Activated CD8-positive, alpha-beta memory T cell treated with anti-CD3 and anti-CD28 coated beads, Interleukin-2, amount 10 ng/mL, durations not matched to agents 7 days and 5 days (primary cell): ENCODE data around the gene CPED1. TPM values are rescaled to one million over a fixed set of nuclear protein-coding genes. Genes with fewer than 3 reads are reported as not detected.
A peak's percentile ranks its signal among the peaks of the same experiment; 100 is the strongest.

Experiments
- ATAC-seq: fragments of 150-1000 bp; cut with Tn5 transposase; one replicate; pipeline ENCODE4 v1.10.0; 2021; ENCODE audit warnings: moderate library complexity
- CTCF ChIA-PET: fragments of 350-600 bp; sonication (Branson Sonifier 250); formaldehyde crosslinking; loops from one replicate; lab custom pipeline; 2021; ENCODE audit warnings: antibody characterized with exemption; lab: Charles Lee
- DNase-seq: peaks from one replicate; pipeline ENCODE4 v3.0.0-alpha.2; 2020
- H3K27ac Mint-ChIP-seq: one replicate; pipeline ENCODE4 v1.8.0; 2021; ENCODE audit warnings: mild to moderate bottlenecking, mixed read lengths
- H3K27me3 Mint-ChIP-seq: one replicate; pipeline ENCODE4 v1.8.0; 2021; ENCODE audit warnings: mixed read lengths
- H3K36me3 Mint-ChIP-seq: one replicate; pipeline ENCODE4 v1.8.0; 2021; ENCODE audit warnings: mild to moderate bottlenecking, mixed read lengths
- H3K4me1 Mint-ChIP-seq: one replicate; pipeline ENCODE4 v1.8.0; 2021; ENCODE audit warnings: mixed read lengths
- H3K4me3 Mint-ChIP-seq: one replicate; pipeline ENCODE4 v1.8.0; 2021; ENCODE audit warnings: mild to moderate bottlenecking, moderate library complexity, mixed read lengths
- H3K9me3 Mint-ChIP-seq: one replicate; pipeline ENCODE4 v1.8.0; 2022; ENCODE audit warnings: low read depth, mixed read lengths
- total RNA-seq, 2 experiments: library from RNA; stranded (reverse); gene quantifications; one replicate each; pipeline ENCODE4 v1.2.3, GENCODE V29; 2021

CPED1 gene
- total RNA-seq, 2 experiments from 2014 or later, result 0.16 TPM; not detected in 1

- CTCF ChIA-PET, result no interaction called here
- ATAC-seq (no peak), DNase-seq (no peak)
- H3K4me3 Mint-ChIP-seq, result no peak overlapping the region
- no peaks in the 10 kb centered on the region for H3K36me3 Mint-ChIP-seq
- no peaks in the 10 kb centered on the region for H3K4me1 Mint-ChIP-seq
- H3K27ac Mint-ChIP-seq, result no peak overlapping the region
- no peaks in the 10 kb centered on the region for H3K9me3 Mint-ChIP-seq
- peaks cover 23% of the 10 kb centered on the region for H3K27me3 Mint-ChIP-seq
Measured at GRCh38 chr7:121158665-121159064, 170.2 kb downstream of the CPED1 start.

- Mint-ChIP-seq H3K27ac (no peak overlapping the region), H3K4me3 (no peak overlapping the region), H3K36me3 (no peaks in the 10 kb centered on the region), H3K27me3 (peaks cover 23% of the 10 kb centered on the region), H3K9me3 (no peaks in the 10 kb centered on the region), H3K4me1 (no peaks in the 10 kb centered on the region)
- CTCF ChIA-PET, result no interaction called here
- ATAC-seq (no peak), DNase-seq (no peak)
Measured at GRCh38 chr7:121159553-121159952, 171.0 kb downstream of the CPED1 start.

GRCh38 chr7:121160150-121161008 lies 171.9 kb downstream of the CPED1 start:
- CTCF ChIA-PET, result no interaction called here
- Mint-ChIP-seq H3K9me3 (no peaks in the 10 kb centered on the region), H3K27me3 (peaks cover 20% of the 10 kb centered on the region), H3K36me3 (no peaks in the 10 kb centered on the region), H3K4me3 (no peak overlapping the region), H3K4me1 (no peaks in the 10 kb centered on the region), H3K27ac (no peak overlapping the region)
- no peak for ATAC-seq
- DNase-seq, result no peak

GRCh38 chr7:121163699-121164098 lies 175.2 kb downstream of the CPED1 start:
- ATAC-seq, result no peak
- no peak overlapping the region for H3K4me3 Mint-ChIP-seq
- CTCF ChIA-PET, result no interaction called here
- H3K4me1 Mint-ChIP-seq, result no peaks in the 10 kb centered on the region
- no peak overlapping the region for H3K27ac Mint-ChIP-seq
- no peak for DNase-seq
- no peaks in the 10 kb centered on the region for H3K36me3 Mint-ChIP-seq
- H3K27me3 Mint-ChIP-seq, result peaks cover 11% of the 10 kb centered on the region
- H3K9me3 Mint-ChIP-seq, result no peaks in the 10 kb centered on the region

- Mint-ChIP-seq H3K4me1 (no peaks in the 10 kb centered on the region), H3K27me3 (peaks cover 11% of the 10 kb centered on the region), H3K36me3 (no peaks in the 10 kb centered on the region), H3K27ac (no peak overlapping the region), H3K4me3 (no peak overlapping the region), H3K9me3 (no peaks in the 10 kb centered on the region)
- no peak for DNase-seq
- ATAC-seq, result no peak
- CTCF ChIA-PET, result no interaction called here
Measured at GRCh38 chr7:121164247-121164646, 175.7 kb downstream of the CPED1 start.

GRCh38 chr7:121166916-121167315 lies 178.4 kb downstream of the CPED1 start:
- CTCF ChIA-PET, result no interaction called here
- no peak for DNase-seq
- H3K9me3 Mint-ChIP-seq, result no peaks in the 10 kb centered on the region
- H3K4me3 Mint-ChIP-seq, result no peak overlapping the region
- no peak overlapping the region for H3K27ac Mint-ChIP-seq
- peaks cover 2% of the 10 kb centered on the region for H3K27me3 Mint-ChIP-seq
- no peak for ATAC-seq
- H3K4me1 Mint-ChIP-seq, result no peaks in the 10 kb centered on the region
- H3K36me3 Mint-ChIP-seq, result no peaks in the 10 kb centered on the region

GRCh38 chr7:121167971-121168370 lies 179.5 kb downstream of the CPED1 start:
- no peak for DNase-seq
- CTCF ChIA-PET, result no interaction called here
- no peak overlapping the region for H3K27ac Mint-ChIP-seq
- no peaks in the 10 kb centered on the region for H3K36me3 Mint-ChIP-seq
- no peaks in the 10 kb centered on the region for H3K4me1 Mint-ChIP-seq
- ATAC-seq, result no peak
- no peaks in the 10 kb centered on the region for H3K9me3 Mint-ChIP-seq
- H3K4me3 Mint-ChIP-seq, result no peak overlapping the region
- peaks cover 1% of the 10 kb centered on the region for H3K27me3 Mint-ChIP-seq

- Mint-ChIP-seq H3K4me3 (no peak overlapping the region), H3K27ac (no peak overlapping the region), H3K27me3 (peaks cover 10% of the 10 kb centered on the region), H3K4me1 (no peaks in the 10 kb centered on the region), H3K9me3 (no peaks in the 10 kb centered on the region), H3K36me3 (no peaks in the 10 kb centered on the region)
- ATAC-seq, result no peak
- CTCF ChIA-PET, result no interaction called here
- no peak for DNase-seq
Measured at GRCh38 chr7:121169469-121169868, 181.0 kb downstream of the CPED1 start.

GRCh38 chr7:121172484-121172883 lies 184.0 kb downstream of the CPED1 start:
- no peak overlapping the region for H3K27ac Mint-ChIP-seq
- CTCF ChIA-PET, result no interaction called here

GRCh38 chr7:121175826-121176225 lies 187.3 kb downstream of the CPED1 start:
- H3K4me1 Mint-ChIP-seq, result peaks cover 7% of the 10 kb centered on the region
- H3K9me3 Mint-ChIP-seq, result no peaks in the 10 kb centered on the region
- DNase-seq (no peak), ATAC-seq (no peak)
- CTCF ChIA-PET, result no interaction called here
- H3K27me3 Mint-ChIP-seq, result peaks cover 21% of the 10 kb centered on the region
- no peaks in the 10 kb centered on the region for H3K36me3 Mint-ChIP-seq
- H3K4me3 Mint-ChIP-seq, result no peak overlapping the region
- H3K27ac Mint-ChIP-seq, result no peak overlapping the region

More at GRCh38 chr7:121172484-121172883, 184.0 kb downstream of the CPED1 start:
- ATAC-seq (no peak), DNase-seq (no peak)
- H3K4me3 Mint-ChIP-seq, result no peak overlapping the region
- H3K4me1 Mint-ChIP-seq, result no peaks in the 10 kb centered on the region
- H3K36me3 Mint-ChIP-seq, result no peaks in the 10 kb centered on the region
- no peaks in the 10 kb centered on the region for H3K9me3 Mint-ChIP-seq
- H3K27me3 Mint-ChIP-seq, result peaks cover 21% of the 10 kb centered on the region

- H3K36me3 Mint-ChIP-seq, result no peaks in the 10 kb centered on the region
- peaks cover 22% of the 10 kb centered on the region for H3K27me3 Mint-ChIP-seq
- H3K4me3 Mint-ChIP-seq, result peak overlapping the region; percentile 3
Measured at GRCh38 chr7:121178452-121178851, 189.9 kb downstream of the CPED1 start.

GRCh38 chr7:121178869-121179497 lies 190.5 kb downstream of the CPED1 start:
- CTCF ChIA-PET, result no interaction called here
- H3K4me1 Mint-ChIP-seq, result peaks cover 7% of the 10 kb centered on the region
- H3K36me3 Mint-ChIP-seq, result no peaks in the 10 kb centered on the region
- ATAC-seq, result peak; percentile 42
- H3K27me3 Mint-ChIP-seq, result peaks cover 22% of the 10 kb centered on the region
- no peaks in the 10 kb centered on the region for H3K9me3 Mint-ChIP-seq
- H3K27ac Mint-ChIP-seq, result no peak overlapping the region
- no peak for DNase-seq
- peak overlapping the region; percentile 3 for H3K4me3 Mint-ChIP-seq

More at GRCh38 chr7:121178452-121178851, 189.9 kb downstream of the CPED1 start:
- CTCF ChIA-PET, result no interaction called here
- no peak for ATAC-seq
- peaks cover 7% of the 10 kb centered on the region for H3K4me1 Mint-ChIP-seq
- H3K9me3 Mint-ChIP-seq, result no peaks in the 10 kb centered on the region
- H3K27ac Mint-ChIP-seq, result no peak overlapping the region
- DNase-seq, result no peak

- Mint-ChIP-seq H3K27me3 (peaks cover 11% of the 10 kb centered on the region), H3K36me3 (no peaks in the 10 kb centered on the region), H3K4me1 (peaks cover 7% of the 10 kb centered on the region), H3K27ac (no peak overlapping the region), H3K9me3 (no peaks in the 10 kb centered on the region), H3K4me3 (no peak overlapping the region)
- ATAC-seq, result no peak
- no peak for DNase-seq
- CTCF ChIA-PET, result no interaction called here
Measured at GRCh38 chr7:121180436-121181063, 192.0 kb downstream of the CPED1 start.
